Measurements from ENCODE around the gene CHST8.
"Not testable (repeated sequence)": the region's sequence is repeated elsewhere in the genome, so short reads cannot be mapped to it uniquely, and the experiment has no call there.

Gene CHST8

GRCh38 chr19:33604651-33605050, 17.1 kb upstream of the CHST8 start:
- no peak for DNase-seq (ENCODE audit: low spot score)

GRCh38 chr19:33605803-33606295, 15.9 kb upstream of the CHST8 start:
- H3K27ac ChIP-seq; DNase-seq (ENCODE audit: low spot score): not testable (repeated sequence)

More at GRCh38 chr19:33604651-33605050, 17.1 kb upstream of the CHST8 start:
- no peak overlapping the region for H3K27ac ChIP-seq
- TF ChIP-seq, protein P1, sequence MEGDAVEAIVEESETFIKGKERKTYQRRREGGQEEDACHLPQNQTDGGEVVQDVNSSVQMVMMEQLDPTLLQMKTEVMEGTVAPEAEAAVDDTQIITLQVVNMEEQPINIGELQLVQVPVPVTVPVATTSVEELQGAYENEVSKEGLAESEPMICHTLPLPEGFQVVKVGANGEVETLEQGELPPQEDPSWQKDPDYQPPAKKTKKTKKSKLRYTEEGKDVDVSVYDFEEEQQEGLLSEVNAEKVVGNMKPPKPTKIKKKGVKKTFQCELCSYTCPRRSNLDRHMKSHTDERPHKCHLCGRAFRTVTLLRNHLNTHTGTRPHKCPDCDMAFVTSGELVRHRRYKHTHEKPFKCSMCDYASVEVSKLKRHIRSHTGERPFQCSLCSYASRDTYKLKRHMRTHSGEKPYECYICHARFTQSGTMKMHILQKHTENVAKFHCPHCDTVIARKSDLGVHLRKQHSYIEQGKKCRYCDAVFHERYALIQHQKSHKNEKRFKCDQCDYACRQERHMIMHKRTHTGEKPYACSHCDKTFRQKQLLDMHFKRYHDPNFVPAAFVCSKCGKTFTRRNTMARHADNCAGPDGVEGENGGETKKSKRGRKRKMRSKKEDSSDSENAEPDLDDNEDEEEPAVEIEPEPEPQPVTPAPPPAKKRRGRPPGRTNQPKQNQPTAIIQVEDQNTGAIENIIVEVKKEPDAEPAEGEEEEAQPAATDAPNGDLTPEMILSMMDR (IDR thresholded peaks at IDR 0.05) = no peak
- H3K4me3 ChIP-seq = no peak overlapping the region

DNA sequence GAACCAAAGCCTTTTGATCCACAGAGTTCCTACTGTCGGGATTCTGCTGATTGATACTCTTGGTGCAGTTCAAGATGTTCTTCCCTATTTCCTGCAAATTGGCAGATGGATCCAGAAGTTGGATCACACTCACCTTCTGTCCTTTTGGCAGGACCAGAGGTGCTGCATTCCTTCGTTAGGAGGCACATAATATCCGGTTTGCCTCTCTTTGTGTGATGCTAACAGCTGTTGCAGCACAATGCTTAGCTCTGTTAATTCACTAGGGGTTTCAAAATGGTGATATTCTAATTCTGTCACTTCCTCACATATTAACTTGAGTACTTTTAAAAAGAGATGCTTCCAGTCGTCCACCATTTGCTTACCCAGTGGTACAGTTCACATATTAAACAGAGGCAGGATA, 15.2 kb upstream of the CHST8 start:
- DNase-seq (ENCODE audit: low spot score) = no peak
- no peak overlapping the region for H3K27ac ChIP-seq
- TF ChIP-seq, protein P1 (IDR thresholded peaks at IDR 0.05) = no peak
- H3K4me3 ChIP-seq = no peak overlapping the region

More at GRCh38 chr19:33605803-33606295, 15.9 kb upstream of the CHST8 start:
- H3K4me3 ChIP-seq = not testable (repeated sequence)

- no peak for DNase-seq (ENCODE audit: low spot score)
- no peak overlapping the region for H3K27ac ChIP-seq
- TF ChIP-seq, protein P1 (IDR thresholded peaks at IDR 0.05) = no peak
- no peak overlapping the region for H3K4me3 ChIP-seq
Observed at GRCh38 chr19:33609353-33609752, 12.4 kb upstream of the CHST8 start.

DNA sequence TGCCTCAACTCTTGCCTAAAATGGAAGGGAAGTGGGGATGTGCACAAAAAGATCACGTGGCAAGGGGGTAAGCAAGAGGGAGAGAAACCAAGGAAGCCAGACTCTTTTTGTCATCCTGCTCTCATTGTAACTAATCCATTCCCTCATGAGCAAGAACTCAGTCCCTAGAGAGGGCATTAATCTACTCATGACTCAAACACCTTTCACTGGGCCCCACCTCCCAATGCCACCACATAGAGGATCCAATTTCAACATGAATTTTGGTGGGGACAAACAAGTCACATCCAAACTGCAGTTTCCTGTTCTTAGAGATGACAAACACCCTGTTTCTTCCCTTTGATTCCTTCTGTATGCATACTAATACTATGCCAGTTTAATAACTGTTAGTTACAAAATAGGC, 11.2 kb upstream of the CHST8 start:
- Histone ChIP-seq H3K4me3 (no peak overlapping the region), H3K27ac (no peak overlapping the region)
- DNase-seq (ENCODE audit: low spot score) = no peak
- TF ChIP-seq, protein P1 (IDR thresholded peaks at IDR 0.05) = no peak

- TF ChIP-seq, protein P1 (IDR thresholded peaks at IDR 0.05) = no peak
- peak; percentile 55 for DNase-seq (ENCODE audit: low spot score)
- no peak overlapping the region for H3K4me3 ChIP-seq
- no peak overlapping the region for H3K27ac ChIP-seq
Observed at GRCh38 chr19:33612928-33613619, 8.7 kb upstream of the CHST8 start.

DNA sequence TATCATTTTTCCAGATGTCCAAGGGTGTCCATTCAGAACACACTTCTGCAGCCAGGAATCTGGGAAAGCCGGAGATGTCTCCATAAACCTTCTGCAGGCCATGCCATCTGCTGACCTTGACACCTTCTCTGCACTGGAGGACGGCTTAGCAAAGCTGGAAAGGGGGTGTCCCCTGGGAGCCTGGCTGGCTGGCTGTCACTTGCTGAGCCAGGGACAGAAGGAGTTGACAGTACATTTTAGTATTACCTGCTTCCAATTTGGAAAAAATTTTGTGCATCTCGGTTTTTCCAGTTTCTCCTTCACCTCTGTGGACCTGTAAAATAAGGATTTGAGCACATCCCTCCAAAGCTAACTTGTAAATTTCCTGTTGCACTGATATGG, 8.1 kb upstream of the CHST8 start:
- Histone ChIP-seq H3K27ac (no peak overlapping the region), H3K4me3 (no peak overlapping the region)
- no peak for DNase-seq (ENCODE audit: low spot score)
- TF ChIP-seq, protein P1 (IDR thresholded peaks at IDR 0.05) = no peak

Measured in coronary artery (tissue), 2 donors.